DMS53 treated with DMSO at 0.1 percent for 48 hours (cell line): ENCODE measurements around the gene CYREN.
"Not testable (repeated sequence)": the region's sequence is repeated elsewhere in the genome, so short reads cannot be mapped to it uniquely, and the experiment has no call there.

ENCODE experiments used
- DNase-seq: peaks from one replicate; lab custom pipeline; 2025; ENCODE audit not compliant: unreplicated experiment; lab: John Stamatoyannopoulos, UW

CYREN gene, protein sequence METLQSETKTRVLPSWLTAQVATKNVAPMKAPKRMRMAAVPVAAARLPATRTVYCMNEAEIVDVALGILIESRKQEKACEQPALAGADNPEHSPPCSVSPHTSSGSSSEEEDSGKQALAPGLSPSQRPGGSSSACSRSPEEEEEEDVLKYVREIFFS

DNA sequence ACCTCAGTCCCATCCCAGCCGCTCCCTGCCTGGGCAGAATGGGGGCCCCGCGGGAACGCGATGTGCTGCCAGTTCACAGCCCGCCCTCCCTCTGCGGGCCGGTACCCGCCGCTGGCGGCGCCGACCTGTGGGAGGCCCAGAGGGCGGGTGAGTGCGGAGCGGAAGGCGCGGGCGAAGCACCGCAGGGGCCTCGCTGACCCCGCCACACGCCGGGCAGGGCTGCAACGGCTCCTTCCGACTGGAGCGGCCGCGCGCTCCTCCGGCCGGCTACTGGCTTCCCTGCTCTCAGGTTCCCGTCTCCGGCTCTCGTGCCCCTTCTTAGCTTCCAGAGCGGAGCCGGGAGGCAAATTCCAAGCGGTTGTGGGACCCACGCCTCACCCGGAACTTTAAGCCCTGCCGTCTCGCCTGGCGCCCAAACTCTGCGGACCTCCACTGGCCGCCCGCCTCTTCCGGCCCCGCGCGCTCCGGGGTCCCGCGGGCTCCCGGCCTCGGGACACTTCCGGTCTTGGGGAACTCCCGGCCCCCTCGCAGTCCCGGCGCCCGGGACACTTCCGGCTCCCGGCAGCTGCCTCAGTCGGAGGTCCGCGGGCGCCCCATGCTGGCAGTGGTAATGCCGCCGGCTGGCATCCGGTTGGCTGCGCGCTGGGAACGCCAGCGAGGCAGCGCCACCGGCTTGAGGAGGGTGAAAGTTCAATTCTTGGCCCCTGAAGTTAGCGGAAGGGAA is at the start of gene CYREN:
TSS of gene CYREN (minus strand) at position 434 of the 724 bp plus-strand sequence. CDS start 1,785 bp downstream, outside the sequence.
- DNase-seq, result peak; percentile 96

DNA sequence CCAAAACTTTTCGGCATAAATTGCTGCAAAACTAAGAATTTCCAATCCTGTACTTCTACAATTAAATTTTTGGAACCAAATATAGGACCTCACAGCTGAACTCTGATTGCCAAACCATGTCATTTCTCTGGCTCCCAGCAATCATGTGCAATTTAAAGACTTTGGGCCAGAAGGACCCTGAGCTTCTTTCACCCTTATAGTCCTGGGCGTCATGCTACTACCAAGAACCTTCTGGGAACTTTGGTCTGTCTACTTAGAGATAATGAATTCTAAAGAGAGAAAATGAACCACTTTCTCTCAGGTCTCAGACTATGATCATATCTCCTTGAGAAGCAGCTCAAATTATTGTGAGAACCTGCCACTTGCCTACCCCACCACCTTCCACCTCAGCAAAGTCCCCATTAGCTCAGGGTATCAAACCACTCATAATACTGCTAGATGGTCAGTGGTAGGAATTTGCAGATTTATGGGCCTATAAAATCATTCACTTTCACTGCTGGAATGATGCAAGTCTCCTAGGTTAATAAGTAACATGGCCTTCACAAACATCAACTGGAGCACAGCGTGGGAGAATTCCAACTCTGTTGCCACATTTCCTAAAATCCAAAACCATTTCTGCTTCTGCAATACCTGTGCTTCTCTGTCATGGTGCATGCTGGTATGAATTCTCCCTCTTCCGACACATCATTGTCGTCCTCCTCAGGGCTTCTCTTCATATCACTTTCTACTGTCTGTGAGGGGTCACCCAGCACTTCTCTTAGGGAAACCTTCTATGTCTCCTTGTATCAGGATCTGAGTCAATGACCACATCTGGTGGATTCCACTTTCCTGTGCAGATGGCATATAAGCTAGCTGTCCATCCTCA is 47.4 kb upstream of the CYREN start:
- peak; percentile 17 for DNase-seq

DNA sequence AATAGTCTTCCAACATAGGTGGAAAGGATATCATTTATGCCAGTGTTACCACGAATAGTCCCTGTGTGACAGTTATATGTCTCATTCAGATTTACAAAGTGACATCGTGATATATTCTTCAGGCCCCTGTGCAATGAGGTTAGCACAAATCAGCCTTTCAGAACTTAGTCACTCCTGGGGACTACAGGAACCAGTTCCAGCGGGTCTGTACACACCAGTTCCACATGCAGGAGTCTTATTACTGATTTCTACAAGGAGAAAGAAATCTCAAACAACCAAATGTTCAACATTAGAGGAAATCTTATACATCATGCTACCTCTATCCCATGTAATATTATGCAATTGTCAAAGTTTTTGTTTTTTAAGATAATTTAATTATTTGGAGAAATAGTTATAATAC is 45.2 kb upstream of the CYREN start:
- DNase-seq, result no peak

DNA sequence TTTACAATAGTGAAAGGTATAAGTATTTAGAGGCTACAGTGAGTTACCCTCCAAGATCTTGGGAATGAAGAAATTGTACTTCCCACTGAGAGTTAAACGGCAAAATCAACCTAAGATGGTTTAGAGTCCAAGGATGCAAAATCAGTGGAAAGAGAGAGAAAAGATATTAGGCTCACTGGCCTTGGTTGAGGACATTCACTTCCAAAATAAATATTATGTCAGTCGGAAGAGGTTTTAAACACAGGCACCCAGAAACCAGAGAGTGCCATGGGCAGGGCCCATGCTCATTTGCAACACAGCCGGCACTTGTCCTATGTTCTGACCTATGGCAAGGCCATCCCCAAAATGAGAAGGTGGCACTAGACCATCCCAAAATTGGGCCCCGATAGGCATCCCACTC is 44.7 kb upstream of the CYREN start:
- DNase-seq, result no peak

DNA sequence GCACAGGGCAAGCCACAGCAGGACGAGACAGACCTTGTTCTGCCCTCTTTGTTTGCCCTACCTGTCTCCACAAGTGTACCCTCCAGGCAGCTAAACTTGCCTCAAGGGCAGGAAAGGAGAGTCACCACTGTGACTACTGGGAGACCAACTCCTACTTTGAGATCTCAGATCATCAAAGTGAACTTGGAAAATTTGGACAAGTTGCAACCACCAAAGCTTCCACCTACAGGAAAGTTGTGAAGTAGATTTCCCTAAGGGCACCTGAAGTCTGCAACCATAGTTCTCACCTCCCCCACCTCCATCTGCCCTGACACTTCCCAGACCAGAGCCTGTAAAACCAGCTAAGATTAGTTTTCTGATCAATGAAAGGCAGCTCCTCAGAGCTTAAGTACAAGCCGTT is 43.3 kb upstream of the CYREN start:
- DNase-seq, result no peak

DNA sequence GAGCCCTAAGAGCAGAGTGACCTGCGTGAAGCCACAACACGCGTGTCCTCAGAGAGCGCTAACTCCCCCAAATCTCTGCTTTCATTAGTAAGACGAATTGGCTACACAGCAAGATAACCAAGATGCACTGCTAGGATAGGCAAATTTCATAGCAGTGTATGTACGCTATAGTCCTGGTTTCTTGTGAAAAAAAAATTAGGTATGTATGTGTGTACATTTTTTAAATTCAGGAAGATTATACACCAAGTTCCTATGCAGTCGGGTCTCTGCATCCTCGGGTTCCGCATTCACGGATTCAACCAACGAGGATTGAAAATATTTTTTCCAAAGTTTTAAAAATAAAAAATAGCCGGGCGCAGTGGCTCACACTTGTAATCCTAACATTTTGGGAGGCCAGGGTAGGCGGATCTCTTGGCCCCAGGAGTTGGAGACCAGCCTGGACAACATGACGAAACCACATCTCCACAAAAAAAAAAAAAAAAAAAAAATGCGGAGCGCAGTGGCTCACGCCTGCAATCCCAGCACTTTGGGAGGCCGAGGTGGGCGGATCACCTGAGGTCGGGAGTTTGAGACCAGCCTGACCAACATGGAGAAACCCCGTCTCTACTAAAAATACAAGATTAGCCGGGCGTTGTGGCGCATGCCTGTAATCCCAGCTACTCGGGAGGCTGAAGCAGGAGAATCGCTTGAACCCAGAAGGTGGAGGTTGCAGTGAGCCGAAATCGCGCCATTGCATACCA is 41.6 kb upstream of the CYREN start:
- not testable (repeated sequence) for DNase-seq

DNA sequence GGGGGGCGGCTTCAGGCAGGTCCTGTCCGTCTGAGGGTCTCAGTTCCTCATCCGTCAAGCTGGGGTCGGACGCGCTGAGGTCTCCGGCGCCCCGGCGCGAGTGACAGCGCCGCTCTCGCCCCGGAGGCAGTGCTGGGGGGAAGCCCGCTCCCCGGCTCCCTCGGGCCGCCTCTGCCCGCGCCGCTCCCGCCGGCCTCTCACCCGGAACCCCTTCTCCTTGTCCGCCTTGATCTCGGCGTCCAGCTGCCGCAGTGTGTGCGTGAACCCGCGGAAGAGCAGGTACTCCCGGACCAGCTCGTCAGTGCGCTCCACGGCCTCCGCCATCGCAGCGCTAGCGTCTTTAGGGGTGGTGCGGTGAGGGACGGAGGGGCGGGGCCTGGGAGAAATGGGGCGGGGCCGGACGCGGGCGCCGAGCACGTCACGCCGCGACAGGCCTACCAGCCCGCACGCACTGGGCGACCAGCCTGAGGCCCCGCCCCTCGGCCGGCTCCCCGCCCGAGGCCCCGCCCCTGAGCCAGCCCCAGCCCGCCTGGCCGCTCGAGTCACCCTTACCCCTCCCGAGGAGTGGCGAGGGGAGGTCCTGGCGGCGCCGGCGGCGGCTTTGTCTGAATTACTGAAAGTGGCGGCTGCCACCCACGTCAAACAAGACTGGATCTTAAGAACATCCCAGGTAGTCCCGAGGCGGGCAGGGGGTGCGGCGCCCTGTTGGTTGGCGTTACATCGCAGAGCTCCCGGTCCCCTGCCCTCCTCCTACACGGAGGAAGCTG is 40.9 kb upstream of the CYREN start, which contains the start of gene WDR91:
TSS of gene WDR91 (minus strand) at position 348 of the 767 bp plus-strand sequence. CDS start at position 324, 24 bp downstream.
- peak; percentile 87 for DNase-seq

DNA sequence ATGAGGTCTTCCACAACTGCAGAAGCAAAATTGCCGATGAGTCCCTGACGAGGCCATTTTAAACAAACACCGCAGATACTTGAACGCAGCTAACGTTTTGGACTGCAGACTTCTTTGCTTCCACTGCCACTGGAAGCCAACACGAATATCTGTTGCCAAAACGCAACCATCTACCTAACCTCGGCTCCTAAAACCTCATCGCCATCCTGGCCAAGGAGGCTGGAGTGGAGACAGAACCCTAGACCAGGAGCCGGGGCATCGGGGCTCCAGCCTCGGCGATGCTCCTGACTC is 40.3 kb upstream of the CYREN start:
- DNase-seq, result peak; percentile 17

DNA sequence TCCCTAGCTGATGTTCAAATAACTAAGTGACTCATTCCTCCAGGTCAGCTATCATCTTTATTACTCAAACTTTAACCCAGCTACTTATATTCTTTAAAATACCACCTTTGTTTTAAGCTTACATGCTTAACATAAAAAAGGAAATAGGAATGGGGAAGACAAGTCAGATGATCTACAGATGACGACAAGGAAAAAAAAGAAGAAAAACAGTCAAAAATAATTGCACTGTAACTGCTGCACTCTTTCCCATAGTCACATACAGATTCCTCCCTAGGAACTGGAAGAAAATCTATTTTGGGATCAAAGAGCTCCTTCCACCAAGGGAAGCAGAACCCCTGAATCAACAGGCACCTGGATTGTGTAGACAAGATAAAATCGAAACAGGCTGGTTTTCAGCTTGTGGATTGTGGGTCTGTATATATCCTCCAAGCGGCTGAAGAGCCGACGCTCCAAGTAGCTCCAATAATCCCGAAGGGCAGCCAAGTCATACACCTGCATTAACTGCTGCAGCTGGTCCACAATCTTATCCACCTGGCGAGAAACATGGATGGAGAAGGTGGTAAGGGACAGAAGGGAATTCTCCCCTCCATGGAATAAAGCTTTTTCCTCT is 38.8 kb upstream of the CYREN start:
- no peak for DNase-seq

DNA sequence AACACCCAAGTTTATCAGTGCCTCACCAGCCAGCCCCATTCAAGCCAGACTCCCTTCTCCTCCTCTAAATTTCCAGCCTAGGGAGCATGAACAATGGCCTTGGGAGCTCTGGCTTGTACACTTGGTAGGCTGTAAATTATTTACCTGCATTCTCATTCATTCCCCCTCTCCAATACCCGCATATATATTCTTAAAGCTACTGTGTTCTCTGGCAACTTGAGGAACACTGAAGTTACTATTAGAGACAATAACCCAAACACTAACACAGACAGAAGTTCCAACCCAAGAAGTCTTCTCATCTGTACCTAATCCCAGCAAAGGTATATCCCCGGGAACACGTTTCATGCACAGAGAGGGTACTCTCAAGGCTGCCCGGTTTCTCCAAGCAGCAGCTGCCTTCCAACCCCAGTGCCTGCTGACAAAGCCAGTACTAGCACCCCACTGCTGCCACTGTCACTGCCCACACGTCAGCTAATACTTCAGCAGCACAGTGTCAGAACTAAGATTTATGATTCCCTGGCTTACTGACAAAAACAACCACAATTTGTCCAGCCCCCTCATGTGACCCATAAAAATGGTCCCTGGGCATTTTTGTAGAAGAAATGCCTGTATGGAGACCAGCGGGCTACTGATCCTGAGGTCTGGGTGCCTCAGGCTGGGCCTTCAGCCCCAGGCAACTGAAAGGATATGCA is 37.7 kb upstream of the CYREN start:
- no peak for DNase-seq

DNA sequence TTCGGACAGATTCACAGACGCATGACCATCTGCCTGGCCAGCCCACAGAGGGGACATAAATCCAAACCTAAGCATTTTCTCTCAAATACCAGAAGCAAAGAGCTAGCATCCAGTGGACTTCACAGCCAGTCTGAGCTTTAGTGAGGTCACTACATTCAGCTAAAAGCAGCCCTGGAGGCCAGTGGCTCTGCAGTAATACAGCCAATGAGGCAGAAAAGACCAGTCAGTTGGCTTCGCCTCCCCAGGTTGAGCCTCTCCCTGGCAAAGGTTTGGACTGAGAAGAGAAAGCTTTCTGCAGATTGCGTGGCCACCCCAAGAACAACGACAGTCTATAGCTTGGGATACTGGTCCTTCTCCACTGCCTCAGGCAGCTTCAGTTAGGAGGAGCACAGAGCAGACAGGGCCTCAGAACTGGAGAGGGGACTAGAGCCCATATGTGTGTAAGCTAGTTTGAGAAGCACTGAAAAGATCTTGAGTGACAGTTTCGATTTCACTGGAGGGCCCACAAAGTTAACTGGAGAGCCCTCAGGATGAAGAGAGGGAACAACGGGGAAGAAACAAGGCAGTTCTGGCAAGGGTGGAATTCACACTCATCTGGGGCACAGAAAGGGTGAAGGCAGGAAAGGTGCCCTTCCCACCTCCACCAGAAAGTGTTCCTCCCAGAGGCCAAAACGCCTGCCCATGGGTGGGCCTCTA is 37.0 kb upstream of the CYREN start:
- DNase-seq, result no peak

DNA sequence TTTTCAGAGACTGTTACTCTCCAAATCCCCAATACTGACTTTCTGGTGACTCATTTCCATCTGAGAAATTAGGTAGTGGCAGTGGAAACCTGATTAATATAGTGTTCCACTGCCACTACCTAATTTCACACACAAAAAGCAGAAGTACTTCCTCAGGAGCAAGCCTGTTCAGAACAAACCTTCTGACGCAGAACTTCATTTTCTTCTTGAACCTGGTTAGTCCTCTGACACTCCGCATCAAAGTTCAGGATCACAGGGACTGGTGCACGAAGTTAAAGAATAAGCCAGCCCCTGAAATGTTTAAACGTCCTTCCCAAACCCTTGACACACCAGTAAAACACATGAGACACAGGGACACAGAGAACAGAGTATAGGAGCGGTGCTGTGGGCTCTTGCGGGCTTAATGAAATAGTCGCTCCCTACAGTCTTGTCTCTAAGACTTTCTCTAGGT is 36.5 kb upstream of the CYREN start:
- DNase-seq, result no peak

DNA sequence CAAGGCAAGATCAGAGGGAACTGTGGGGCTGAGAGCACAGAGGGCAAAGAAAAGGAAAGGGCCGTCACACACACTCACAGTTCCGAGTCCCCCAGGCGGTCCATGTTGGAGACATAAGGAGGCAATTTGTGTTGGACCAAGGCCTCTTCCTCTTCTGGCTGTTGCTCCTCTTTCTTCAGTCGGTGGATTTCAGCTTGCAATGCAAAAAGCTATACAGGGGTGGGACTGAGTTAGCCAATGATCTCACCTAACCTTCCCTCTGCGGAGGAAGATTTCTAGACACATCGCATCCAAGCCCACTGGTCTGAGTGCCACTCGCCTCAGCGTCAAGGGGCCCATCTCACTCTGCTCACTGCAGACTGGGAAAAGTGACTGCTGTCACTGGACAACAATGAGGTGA is 35.3 kb upstream of the CYREN start:
- no peak for DNase-seq

DNA sequence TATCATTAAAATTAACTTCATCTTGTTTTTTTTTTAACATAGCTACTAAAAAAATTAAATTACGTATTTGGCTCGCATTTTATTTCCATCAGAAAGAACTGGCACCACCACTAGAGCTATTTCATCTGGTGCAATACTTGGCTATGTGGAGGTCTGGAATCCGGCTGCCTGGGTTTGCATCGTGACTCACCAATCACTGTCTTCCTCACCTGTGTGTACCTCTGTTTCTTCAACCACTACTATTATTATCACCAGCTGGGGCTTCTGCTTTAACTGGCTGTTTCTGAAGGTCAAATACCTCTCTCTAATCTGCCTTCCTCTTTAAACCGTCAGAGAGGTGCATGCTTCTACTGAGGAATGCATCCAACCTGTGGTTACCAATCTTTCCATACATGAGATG is 34.4 kb upstream of the CYREN start:
- DNase-seq, result no peak

DNA sequence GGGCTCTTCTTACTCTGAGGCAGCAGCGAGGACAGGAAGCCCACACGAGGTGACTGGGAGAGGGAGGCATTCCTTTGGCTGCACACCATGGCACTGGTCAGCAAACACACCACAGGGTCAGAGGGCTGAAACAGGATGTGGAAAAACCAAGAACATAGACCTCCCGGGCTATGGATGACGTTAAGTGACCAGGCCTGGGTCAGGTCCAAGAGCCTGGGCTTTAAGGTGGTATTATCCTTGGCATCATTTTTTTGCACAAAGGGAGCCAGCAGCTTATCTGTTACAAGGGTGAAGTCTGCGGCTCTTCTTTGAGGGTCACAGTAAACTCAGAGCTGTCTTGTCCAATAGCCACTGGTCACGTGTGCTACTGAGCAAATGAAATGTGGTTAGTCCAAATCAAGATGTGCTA is 33.8 kb upstream of the CYREN start:
- no peak for DNase-seq

DNA sequence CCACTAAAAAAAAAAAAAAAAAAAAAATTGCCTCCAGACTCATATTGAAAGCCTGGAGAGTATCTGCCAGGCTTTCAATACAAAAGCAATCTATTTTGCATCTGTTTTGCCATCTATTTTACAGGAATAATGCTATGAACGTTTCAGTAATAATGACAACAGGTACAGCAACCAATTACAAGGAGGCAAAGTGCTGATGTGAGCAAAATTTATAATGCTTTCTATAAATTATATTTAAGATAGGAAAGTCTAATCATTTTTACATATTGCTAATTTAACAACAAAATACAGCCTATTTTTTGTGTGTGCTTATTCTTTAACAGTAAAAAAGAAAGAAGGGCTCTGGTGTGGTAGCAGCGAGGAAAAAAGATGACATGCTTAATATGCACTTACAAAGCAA is 30.8 kb upstream of the CYREN start:
- DNase-seq, result no peak

DNA sequence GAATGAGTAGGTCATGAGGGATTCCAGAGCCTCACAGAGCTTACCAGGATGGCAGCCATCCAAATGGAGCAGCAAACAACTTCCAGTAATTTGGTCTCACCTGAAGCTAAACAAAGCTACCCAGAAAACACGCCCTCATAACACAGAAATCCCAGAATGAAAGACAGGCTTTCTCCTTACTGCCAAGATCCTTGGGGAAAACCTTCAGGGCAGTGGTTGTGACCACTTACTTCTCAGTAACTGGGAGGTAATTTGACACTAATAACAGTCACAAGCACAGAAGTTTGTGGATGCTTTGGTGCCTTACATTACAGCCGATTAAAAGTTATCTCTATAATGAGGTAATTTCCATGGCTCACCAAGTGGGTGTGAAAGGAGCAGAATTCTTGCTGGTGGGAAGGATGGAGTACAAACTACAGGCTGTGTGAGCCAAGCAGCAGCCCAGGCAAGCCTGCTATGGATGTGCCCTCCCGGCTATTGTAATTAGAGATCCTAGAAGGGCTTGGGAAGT is 30.4 kb upstream of the CYREN start:
- no peak for DNase-seq

DNA sequence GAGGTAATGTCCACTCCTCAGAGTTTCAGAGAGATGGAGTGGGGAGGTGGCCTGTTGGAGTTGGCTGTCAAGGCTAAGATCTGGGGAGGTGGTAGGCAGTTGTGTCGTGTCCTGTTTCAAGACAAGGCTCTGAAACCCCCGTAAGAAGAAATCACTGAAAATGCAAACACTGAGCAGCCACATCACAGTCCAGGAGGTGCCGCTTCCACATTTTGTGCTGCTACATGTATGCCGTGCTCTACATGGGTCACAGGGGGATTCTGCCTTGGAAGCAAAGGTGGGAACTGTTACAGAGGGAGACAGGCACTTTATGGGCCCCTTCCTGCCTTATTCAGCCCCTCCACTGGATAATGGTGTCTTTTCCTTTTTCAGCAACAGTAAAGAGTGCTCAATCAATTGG is 28.9 kb upstream of the CYREN start:
- DNase-seq, result no peak
